ENCODE measurements around the gene SLC36A2.
"Not testable (repeated sequence)": the region's sequence is repeated elsewhere in the genome, so short reads cannot be mapped to it uniquely, and the experiment has no call there.

Gene SLC36A2

GRCh38 chr5:151310932-151311331 lies 36.4 kb downstream of the SLC36A2 start:
- peaks cover 3% of the 10 kb centered on the region for H3K4me1 Mint-ChIP-seq
- H3K27me3 Mint-ChIP-seq, result no peaks in the 10 kb centered on the region
- no peak overlapping the region for H3K4me3 Mint-ChIP-seq
- H3K27ac Mint-ChIP-seq, result no peak overlapping the region
- peaks cover 12% of the 10 kb centered on the region for H3K9me3 Mint-ChIP-seq
- peaks cover 11% of the 10 kb centered on the region for H3K36me3 Mint-ChIP-seq
- ATAC-seq, result no peak

- H3K4me3 Mint-ChIP-seq, result not testable (repeated sequence)
Observed at GRCh38 chr5:151309821-151310220, 37.5 kb downstream of the SLC36A2 start.

GRCh38 chr5:151309266-151309665 lies 38.1 kb downstream of the SLC36A2 start:
- not testable (repeated sequence) for H3K27ac Mint-ChIP-seq, ATAC-seq, H3K27me3 Mint-ChIP-seq, H3K4me1 Mint-ChIP-seq, H3K4me3 Mint-ChIP-seq
- H3K9me3 Mint-ChIP-seq, result peaks cover 12% of the 10 kb centered on the region
- peaks cover 11% of the 10 kb centered on the region for H3K36me3 Mint-ChIP-seq

More at GRCh38 chr5:151309821-151310220, 37.5 kb downstream of the SLC36A2 start:
- peaks cover 11% of the 10 kb centered on the region for H3K36me3 Mint-ChIP-seq
- ATAC-seq, H3K27ac Mint-ChIP-seq, H3K4me1 Mint-ChIP-seq, H3K27me3 Mint-ChIP-seq: not testable (repeated sequence)
- peaks cover 12% of the 10 kb centered on the region for H3K9me3 Mint-ChIP-seq

- Mint-ChIP-seq H3K4me1 (no peaks in the 10 kb centered on the region), H3K36me3 (no peaks in the 10 kb centered on the region), H3K27ac (no peak within 1 kb of the TSS), H3K9me3 (no peaks in the 10 kb centered on the region), H3K27me3 (no peaks in the 10 kb centered on the region), H3K4me3 (no peak within 1 kb of the TSS)
- no peak for ATAC-seq
Observed at GRCh38 chr5:151303666-151304065, 43.7 kb downstream of the SLC36A2 start, which contains the start of gene SLC36A3. Gene SLC36A3 (minus strand): TSS chr5:151303766. CDS start chr5:151303354, 412 bp downstream.

- ATAC-seq, result peak; percentile 71
- Mint-ChIP-seq H3K36me3 (no peaks in the 10 kb centered on the region), H3K4me1 (peaks cover 20% of the 10 kb centered on the region), H3K4me3 (no peak overlapping the region), H3K9me3 (no peaks in the 10 kb centered on the region), H3K27ac (no peak overlapping the region), H3K27me3 (no peaks in the 10 kb centered on the region)
Observed at GRCh38 chr5:151298063-151298855, 49.1 kb downstream of the SLC36A2 start.

GRCh38 chr5:151296974-151297373 lies 50.4 kb downstream of the SLC36A2 start:
- ATAC-seq, result no peak
- no peak overlapping the region for H3K4me3 Mint-ChIP-seq
- no peaks in the 10 kb centered on the region for H3K36me3 Mint-ChIP-seq
- no peaks in the 10 kb centered on the region for H3K9me3 Mint-ChIP-seq
- H3K4me1 Mint-ChIP-seq, result peaks cover 20% of the 10 kb centered on the region
- peak overlapping the region; percentile 16 for H3K27ac Mint-ChIP-seq
- no peaks in the 10 kb centered on the region for H3K27me3 Mint-ChIP-seq

GRCh38 chr5:151296478-151296830 lies 50.9 kb downstream of the SLC36A2 start:
- ATAC-seq, result no peak
- H3K27ac Mint-ChIP-seq, result peak overlapping the region; percentile 16

GRCh38 chr5:151295791-151296477 lies 51.4 kb downstream of the SLC36A2 start:
- Mint-ChIP-seq H3K4me1 (peaks cover 20% of the 10 kb centered on the region), H3K4me3 (no peak overlapping the region), H3K36me3 (peaks cover 6% of the 10 kb centered on the region), H3K9me3 (peaks cover 3% of the 10 kb centered on the region), H3K27me3 (no peaks in the 10 kb centered on the region), H3K27ac (peak overlapping the region; percentile 18)
- no peak for ATAC-seq

More at GRCh38 chr5:151296478-151296830, 50.9 kb downstream of the SLC36A2 start:
- H3K9me3 Mint-ChIP-seq, result peaks cover under 1% of the 10 kb centered on the region
- peaks cover 2% of the 10 kb centered on the region for H3K36me3 Mint-ChIP-seq
- H3K4me1 Mint-ChIP-seq, result peaks cover 20% of the 10 kb centered on the region
- no peaks in the 10 kb centered on the region for H3K27me3 Mint-ChIP-seq
- H3K4me3 Mint-ChIP-seq, result no peak overlapping the region

- no peak for ATAC-seq
- peaks cover 3% of the 10 kb centered on the region for H3K9me3 Mint-ChIP-seq
Observed at GRCh38 chr5:151295138-151295537, 52.2 kb downstream of the SLC36A2 start.

GRCh38 chr5:151293624-151294023 lies 53.7 kb downstream of the SLC36A2 start:
- peaks cover 3% of the 10 kb centered on the region for H3K9me3 Mint-ChIP-seq
- no peaks in the 10 kb centered on the region for H3K27me3 Mint-ChIP-seq
- H3K27ac Mint-ChIP-seq, result no peak overlapping the region

More at GRCh38 chr5:151295138-151295537, 52.2 kb downstream of the SLC36A2 start:
- H3K27me3 Mint-ChIP-seq, result no peaks in the 10 kb centered on the region
- no peak overlapping the region for H3K27ac Mint-ChIP-seq
- H3K36me3 Mint-ChIP-seq, result peaks cover 6% of the 10 kb centered on the region
- no peak overlapping the region for H3K4me3 Mint-ChIP-seq
- peaks cover 20% of the 10 kb centered on the region for H3K4me1 Mint-ChIP-seq

GRCh38 chr5:151288180-151288579 lies 59.2 kb downstream of the SLC36A2 start:
- H3K4me1 Mint-ChIP-seq, result peaks cover 4% of the 10 kb centered on the region
- ATAC-seq, result peak; percentile 47

More at GRCh38 chr5:151293624-151294023, 53.7 kb downstream of the SLC36A2 start:
- H3K36me3 Mint-ChIP-seq, result peaks cover 6% of the 10 kb centered on the region
- H3K4me1 Mint-ChIP-seq, result peaks cover 20% of the 10 kb centered on the region
- ATAC-seq, result no peak
- H3K4me3 Mint-ChIP-seq, result no peak overlapping the region

GRCh38 chr5:151286246-151286645 lies 61.1 kb downstream of the SLC36A2 start:
- no peaks in the 10 kb centered on the region for H3K27me3 Mint-ChIP-seq
- H3K4me3 Mint-ChIP-seq, result no peak overlapping the region
- peaks cover 2% of the 10 kb centered on the region for H3K36me3 Mint-ChIP-seq
- H3K27ac Mint-ChIP-seq, result no peak overlapping the region
- H3K4me1 Mint-ChIP-seq, result peaks cover 4% of the 10 kb centered on the region
- peaks cover under 1% of the 10 kb centered on the region for H3K9me3 Mint-ChIP-seq
- no peak for ATAC-seq

More at GRCh38 chr5:151288180-151288579, 59.2 kb downstream of the SLC36A2 start:
- Mint-ChIP-seq H3K4me3 (no peak overlapping the region), H3K9me3 (peaks cover 3% of the 10 kb centered on the region), H3K36me3 (peaks cover 6% of the 10 kb centered on the region), H3K27ac (no peak overlapping the region), H3K27me3 (no peaks in the 10 kb centered on the region)

GRCh38 chr5:151285683-151286082 lies 61.7 kb downstream of the SLC36A2 start:
- no peaks in the 10 kb centered on the region for H3K27me3 Mint-ChIP-seq
- H3K4me1 Mint-ChIP-seq, result peaks cover 4% of the 10 kb centered on the region
- H3K36me3 Mint-ChIP-seq, result no peaks in the 10 kb centered on the region
- H3K27ac Mint-ChIP-seq, result no peak overlapping the region
- ATAC-seq, result no peak
- no peak overlapping the region for H3K4me3 Mint-ChIP-seq
- no peaks in the 10 kb centered on the region for H3K9me3 Mint-ChIP-seq

GRCh38 chr5:151284392-151284967 lies 62.9 kb downstream of the SLC36A2 start:
- peaks cover 4% of the 10 kb centered on the region for H3K4me1 Mint-ChIP-seq
- peaks cover 4% of the 10 kb centered on the region for H3K36me3 Mint-ChIP-seq
- H3K4me3 Mint-ChIP-seq, result no peak overlapping the region
- no peak for ATAC-seq
- no peaks in the 10 kb centered on the region for H3K9me3 Mint-ChIP-seq
- H3K27ac Mint-ChIP-seq, result no peak overlapping the region
- H3K27me3 Mint-ChIP-seq, result no peaks in the 10 kb centered on the region

- no peak for ATAC-seq
- Mint-ChIP-seq H3K9me3 (no peaks in the 10 kb centered on the region), H3K36me3 (peaks cover 11% of the 10 kb centered on the region), H3K27ac (no peak overlapping the region), H3K4me3 (no peak overlapping the region), H3K4me1 (peaks cover 4% of the 10 kb centered on the region), H3K27me3 (no peaks in the 10 kb centered on the region)
Observed at GRCh38 chr5:151283120-151283825, 64.1 kb downstream of the SLC36A2 start.
